WTC11 (cell line): Measurements from ENCODE around the gene LIN7C. TPM values are rescaled to one million over a fixed set of nuclear protein-coding genes. Genes with fewer than 3 reads are reported as not detected.

Experiments
- ARID4B ChIP-seq: sonication (generic); formaldehyde crosslinking; IDR thresholded peaks from 2 replicates; pipeline ENCODE4 v1.8.0; 2023; ENCODE audit warnings: missing genetic modification reagents, mild to moderate bottlenecking, borderline replicate concordance
- CTCF ChIP-seq: fragments of 200-600 bp; IDR thresholded peaks from 2 replicates; pipeline ENCODE4 v1.8.0; 2022; ENCODE audit warnings: antibody characterized with exemption
- E2F4 ChIP-seq: sonication (generic); formaldehyde crosslinking; IDR thresholded peaks from 2 replicates; pipeline ENCODE4 v1.8.1; 2022; ENCODE audit warnings: low read depth, mild to moderate bottlenecking, moderate library complexity, missing genetic modification reagents, borderline replicate concordance
- FOXP4 ChIP-seq: sonication (generic); formaldehyde crosslinking; IDR thresholded peaks from 2 replicates; pipeline ENCODE4 v1.8.0; 2022; ENCODE audit warnings: mild to moderate bottlenecking, missing genetic modification reagents
- HMGXB4 ChIP-seq: sonication (generic); formaldehyde crosslinking; IDR thresholded peaks from 2 replicates; pipeline ENCODE4 v1.8.1; 2023; ENCODE audit warnings: mild to moderate bottlenecking, moderate library complexity, missing genetic modification reagents
- MYBL2 ChIP-seq: sonication (generic); formaldehyde crosslinking; IDR thresholded peaks from 2 replicates; pipeline ENCODE4 v1.8.1; 2023; ENCODE audit warnings: mild to moderate bottlenecking, moderate library complexity, missing genetic modification reagents
- PRDM15 ChIP-seq: sonication (generic); formaldehyde crosslinking; IDR thresholded peaks from 2 replicates; pipeline ENCODE4 v1.8.0; 2022; ENCODE audit warnings: missing genetic modification reagents
- RELA ChIP-seq: sonication (generic); formaldehyde crosslinking; IDR thresholded peaks from 2 replicates; pipeline ENCODE4 v1.8.1; 2022; ENCODE audit warnings: missing genetic modification reagents, mild to moderate bottlenecking, borderline replicate concordance
- STAT6 ChIP-seq: sonication (generic); formaldehyde crosslinking; conservative IDR thresholded peaks from 2 replicates; pipeline ENCODE4 v1.8.1; 2023; ENCODE audit warnings: mild to moderate bottlenecking, low read depth, missing genetic modification reagents, moderate library complexity
- TEAD1 ChIP-seq: sonication (generic); formaldehyde crosslinking; IDR thresholded peaks from 2 replicates; pipeline ENCODE4 v1.8.0; 2022; ENCODE audit warnings: mild to moderate bottlenecking, missing genetic modification reagents
- USF2 ChIP-seq: sonication (generic); formaldehyde crosslinking; IDR thresholded peaks from 2 replicates; pipeline ENCODE4 v1.8.1; 2023; ENCODE audit warnings: mild to moderate bottlenecking, missing genetic modification reagents, moderate library complexity
- ZNF138 ChIP-seq: sonication (generic); formaldehyde crosslinking; conservative IDR thresholded peaks from 2 replicates; pipeline ENCODE4 v1.8.1; 2022; ENCODE audit warnings: mild to moderate bottlenecking, moderate library complexity, missing genetic modification reagents
- ZNF232 ChIP-seq: sonication (generic); formaldehyde crosslinking; IDR thresholded peaks from 2 replicates; pipeline ENCODE4 v1.8.0; 2022; ENCODE audit warnings: mild to moderate bottlenecking, missing genetic modification reagents
- ZNF263 ChIP-seq: sonication (generic); formaldehyde crosslinking; IDR thresholded peaks from 2 replicates; pipeline ENCODE4 v1.8.1; 2022; ENCODE audit warnings: low read depth, mild to moderate bottlenecking, moderate library complexity, missing genetic modification reagents
- ZNF317 ChIP-seq: sonication (generic); formaldehyde crosslinking; IDR thresholded peaks from 2 replicates; pipeline ENCODE4 v1.8.1; 2023; ENCODE audit warnings: low read depth, mild to moderate bottlenecking, moderate library complexity, missing genetic modification reagents, borderline replicate concordance
- ZNF423 ChIP-seq: fragments of 250-450 bp; sonication (Bioruptor Pico); IDR thresholded peaks from 2 replicates; pipeline ENCODE4 v2.1.2; 2022; ENCODE audit warnings: mild to moderate bottlenecking, moderate library complexity
- total RNA-seq: library from RNA; stranded (reverse); gene quantifications from 3 replicates; pipeline ENCODE4 v1.2.3, GENCODE V29; 2021

LIN7C gene
- total RNA-seq, 1 experiment from 2014 or later, result 39.4 TPM

- TF ChIP-seq STAT6 (CRISPR knock-in tag) (no peak), PRDM15 (CRISPR knock-in tag) (no peak), RELA (CRISPR knock-in tag) (no peak), ZNF263 (CRISPR knock-in tag) (no peak), ZNF138 (CRISPR knock-in tag) (no peak), MYBL2 (CRISPR knock-in tag) (0 out of 2 replicates have a peak, but pooled peaks have one; percentile 48), ZNF232 (no peak), ZNF317 (no peak), HMGXB4 (CRISPR knock-in tag) (peak; percentile 25; the same call in 1 of the 2 replicates), USF2 (CRISPR knock-in tag) (no peak), TEAD1 (CRISPR knock-in tag) (no peak), ARID4B (CRISPR knock-in tag) (no peak), FOXP4 (CRISPR knock-in tag) (no peak), CTCF (no peak), E2F4 (no peak), ZNF423 (CRISPR knock-in tag) (no peak)
These were observed at the start of gene LIN7C (continued) for GRCh38 chr11:27506200-27507182.
